ENCODE data around the gene KRT15.

DNA sequence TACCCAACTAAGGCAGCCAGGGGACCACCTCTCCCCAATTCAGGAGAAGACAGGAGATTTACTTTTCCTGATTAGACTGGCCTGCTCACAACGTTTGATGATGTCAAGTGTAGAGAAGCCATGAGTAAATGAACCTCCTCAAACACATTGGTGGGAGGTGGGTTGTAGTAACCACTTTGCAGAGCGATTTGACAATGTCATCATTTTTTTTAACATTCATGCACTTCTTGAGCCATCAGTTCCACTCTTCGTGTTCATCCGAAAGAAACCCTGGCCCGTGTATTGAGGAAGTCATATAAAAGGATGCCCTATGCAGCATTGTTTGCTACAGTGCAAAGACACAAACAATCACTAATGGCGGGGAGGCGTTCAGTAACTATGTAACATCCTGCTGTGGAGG is 14.9 kb upstream of the KRT15 start:
- TF ChIP-seq CTCF (IDR thresholded peaks at IDR 0.05; ENCODE audit: low read length), result no peak
- TF ChIP-seq EZH2 (optimal IDR thresholded peaks at IDR 0.05; ENCODE audit: low read depth, low read length), result no peak
- no peak for TF ChIP-seq EZH2phosphoT487 (IDR thresholded peaks at IDR 0.05; ENCODE audit: low read length)
